Measurements from ENCODE around the gene CPZ. TPM values are rescaled to one million over a fixed set of nuclear protein-coding genes. Genes with fewer than 3 reads are reported as not detected.

The CPZ gene
- total and polyA plus RNA-seq, 10 of the 15 experiments (the other 5 are each of a cell fraction or from before 2014, with no cell fraction given) = not detected

DNA sequence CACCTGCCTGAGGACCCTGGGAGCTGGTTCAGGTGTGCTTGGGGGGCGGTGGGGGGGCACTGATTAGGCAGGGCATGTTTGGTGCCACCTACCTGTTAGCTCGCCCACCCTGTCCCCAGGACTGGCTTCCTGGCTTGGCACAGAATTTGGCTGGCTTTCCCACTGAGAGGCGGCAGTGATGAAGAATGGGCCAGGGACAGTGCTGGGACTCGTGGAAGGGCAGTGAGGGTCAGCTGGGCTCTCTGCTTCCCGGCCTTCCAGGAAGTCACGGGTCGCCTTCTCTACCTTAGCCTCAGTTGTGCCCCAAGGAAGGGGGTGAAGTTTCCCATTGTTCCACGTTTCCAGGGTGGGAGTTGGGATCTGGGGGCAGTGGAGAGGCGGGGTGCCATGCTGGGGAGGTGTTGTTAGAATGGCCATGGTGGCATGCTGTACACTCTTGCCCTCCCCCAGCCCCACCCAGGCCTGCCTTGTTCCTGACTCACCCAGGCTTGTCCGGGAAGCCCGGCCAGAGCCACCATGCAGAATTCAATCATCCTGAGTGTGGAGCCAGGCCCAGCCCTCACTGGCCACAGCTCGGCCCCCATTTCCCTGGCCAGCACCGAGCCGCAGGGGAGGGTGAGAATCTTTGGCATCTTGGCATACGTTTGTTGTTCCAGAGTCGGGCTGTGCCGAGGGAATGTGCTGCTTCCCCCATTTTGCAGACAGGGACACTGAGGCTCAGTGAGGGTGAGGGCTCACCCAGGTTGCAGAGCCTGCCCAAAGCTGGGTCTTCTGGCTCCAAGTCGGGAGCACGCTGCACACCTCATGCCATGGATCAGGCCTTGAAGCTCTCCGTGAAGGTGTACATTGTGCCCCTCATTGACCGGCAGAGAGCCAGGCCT, 34.2 kb upstream of the CPZ start:
- intact Hi-C loops (cut with micrococcal nuclease; ENCODE audit: unreplicated experiment) (no loop called here), in situ Hi-C loops (cut with MboI) (no loop called here)
- ATAC-seq (no peak), FAIRE-seq (no peak), DNase-seq (ENCODE audit: low read depth, low spot score) (no peak)
- Histone ChIP-seq H3K27me3 (replicated peaks in 1 of 2; ENCODE audit: control insufficient read depth in 2 of 2, insufficient read depth in 2 of 2, low read length in 1 of 2) (no peaks in the 10 kb centered on the region), H3K9me3 (replicated peaks; ENCODE audit: control insufficient read depth, insufficient read depth, low read length) (no peaks in the 10 kb centered on the region), H3K4me1 (ENCODE audit: control insufficient read depth, insufficient read depth, low read length) (no peaks in the 10 kb centered on the region), H3K9ac (ENCODE audit: control insufficient read depth, insufficient read depth, low read length) (no peak overlapping the region), H3K27ac (ENCODE audit: control insufficient read depth, insufficient read depth) (no peak overlapping the region), H3K79me2 (ENCODE audit: control insufficient read depth, insufficient read depth, low read length) (no peaks in the 10 kb centered on the region), H3K4me3 (no peak overlapping the region), H4K20me1 (ENCODE audit: control insufficient read depth, insufficient read depth) (no peaks in the 10 kb centered on the region), H3K36me3 (ENCODE audit: control insufficient read depth in 2 of 2, insufficient read depth in 2 of 2, low read length in 1 of 2) (no peaks in the 10 kb centered on the region), H3K4me2 (ENCODE audit: control insufficient read depth, insufficient read depth) (no peak overlapping the region), H2AFZ (ENCODE audit: control insufficient read depth, low read depth, low read length) (no peak overlapping the region)
- BruUV-seq (replicated peaks) = no TSS peak
- WGBS (ENCODE audit: insufficient coverage, insufficient replicate concordance, low lambda C conversion rate, missing lambda C conversion rate) = 38% methylated on average over 20 of the region's 21 CpGs
- TF ChIP-seq CEBPB (IDR thresholded peaks at IDR 0.05; ENCODE audit: borderline replicate concordance in 1 of 2, low read depth in 2 of 2, low read length in 2 of 2) = no peak
- TF ChIP-seq, protein P1, sequence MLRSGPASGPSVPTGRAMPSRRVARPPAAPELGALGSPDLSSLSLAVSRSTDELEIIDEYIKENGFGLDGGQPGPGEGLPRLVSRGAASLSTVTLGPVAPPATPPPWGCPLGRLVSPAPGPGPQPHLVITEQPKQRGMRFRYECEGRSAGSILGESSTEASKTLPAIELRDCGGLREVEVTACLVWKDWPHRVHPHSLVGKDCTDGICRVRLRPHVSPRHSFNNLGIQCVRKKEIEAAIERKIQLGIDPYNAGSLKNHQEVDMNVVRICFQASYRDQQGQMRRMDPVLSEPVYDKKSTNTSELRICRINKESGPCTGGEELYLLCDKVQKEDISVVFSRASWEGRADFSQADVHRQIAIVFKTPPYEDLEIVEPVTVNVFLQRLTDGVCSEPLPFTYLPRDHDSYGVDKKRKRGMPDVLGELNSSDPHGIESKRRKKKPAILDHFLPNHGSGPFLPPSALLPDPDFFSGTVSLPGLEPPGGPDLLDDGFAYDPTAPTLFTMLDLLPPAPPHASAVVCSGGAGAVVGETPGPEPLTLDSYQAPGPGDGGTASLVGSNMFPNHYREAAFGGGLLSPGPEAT (IDR thresholded peaks at IDR 0.05; ENCODE audit: low read depth) = no peak
- TF ChIP-seq BACH1 (IDR thresholded peaks at IDR 0.05; ENCODE audit: borderline replicate concordance) = no peak
- no peak for TF ChIP-seq NFYB (IDR thresholded peaks at IDR 0.05; ENCODE audit: insufficient read depth, low read depth, low read length)
- no peak for TF ChIP-seq POU2F2 (IDR thresholded peaks at IDR 0.05; ENCODE audit: borderline replicate concordance, low read depth, low read length)
- no peak for TF ChIP-seq BCL3 (IDR thresholded peaks at IDR 0.05; ENCODE audit: borderline replicate concordance, insufficient read depth, low read depth, low read length, poor library complexity, severe bottlenecking)
- POLR2A ChIA-PET = interaction anchor here (0.6 kb wide), 1 partner anchor 390 kb away, joined by 3 read pairs; no protein-coding TSS in a partner anchor
- SMC1A ChIA-PET (ENCODE audit: uncharacterized antibody, unreplicated experiment) = no interaction called here
- CTCF ChIA-PET = no interaction called here
- RAD21 ChIA-PET (ENCODE audit: unreplicated experiment) = no interaction called here

Measured in GM12878 (cell line).